Kidney (tissue), 14 donors: ENCODE data around the gene CCDC32. TPM values are rescaled to one million over a fixed set of nuclear protein-coding genes. Genes with fewer than 3 reads are reported as not detected.

Experiments used
- DNase-seq, 5 donors: peaks; one replicate each; pipeline ENCODE4 v3.0.0-alpha.2; 2013 to 2020
- FAIRE-seq: peaks from 2 replicates; lab custom pipeline; 2012; peaks lifted over from hg19 to GRCh38; lab: Jason Lieb, UNC
- H3K27ac ChIP-seq, 2 donors: one replicate each; pipeline ENCODE4 v1.7.0; 2013; ENCODE audit warnings: low read depth in 2 of 2, low read length in 2 of 2, inconsistent platforms in 1 of 2
- H3K27me3 ChIP-seq: one replicate; pipeline ENCODE4 v1.7.1; 2013; ENCODE audit warnings: low read length, inconsistent platforms; ENCODE audit not compliant: control insufficient read depth, insufficient read depth
- H3K36me3 ChIP-seq, 3 donors: one replicate each; pipeline versions ENCODE4 v1.7.0 to v1.7.1; 2013; ENCODE audit warnings: low read length in 3 of 3, control low read depth in 1 of 3, inconsistent platforms in 1 of 3; ENCODE audit not compliant: insufficient read depth in 3 of 3, control insufficient read depth in 2 of 3
- H3K4me1 ChIP-seq, 3 donors: one replicate each; pipeline versions ENCODE4 v1.7.0 to v1.7.1; 2013; ENCODE audit warnings: low read length in 3 of 3, inconsistent platforms in 1 of 3, low read depth in 1 of 3; ENCODE audit not compliant: control insufficient read depth in 2 of 3, insufficient read depth in 2 of 3
- H3K4me3 ChIP-seq, 3 donors: one replicate each; pipeline versions ENCODE4 v1.7.0 to v1.8.1; 2013; ENCODE audit warnings: low read length in 3 of 3, control low read depth in 1 of 3, inconsistent platforms in 1 of 3
- H3K9ac ChIP-seq, 3 donors: one replicate each; pipeline versions ENCODE4 v1.7.0 to v1.7.1; 2013; ENCODE audit warnings: low read length in 3 of 3, control low read depth in 1 of 3, inconsistent platforms in 1 of 3
- H3K9me3 ChIP-seq, 3 donors: one replicate each; pipeline versions ENCODE4 v1.7.0 to v1.7.1; 2013; ENCODE audit warnings: low read length in 3 of 3, control low read depth in 1 of 3, inconsistent platforms in 1 of 3; ENCODE audit not compliant: control insufficient read depth in 2 of 3, insufficient read depth in 1 of 3
- intact Hi-C: fragments of 100-400 bp; cut with DNase I; formaldehyde crosslinking; loops from one replicate; pipeline ENCODE4 v1.11.1; 2022
- polyA plus RNA-seq: library from polyadenylated mRNA; stranded (reverse); fragments of 350-450 nt; fragmentation: Illumina TruSeq; extraction: RNeasy Lipid Tissue Mini Kit (QIAGEN cat#74804); gene quantifications from one replicate; pipeline ENCODE4 v1.2.3, GENCODE V29; 2014; ENCODE audit warnings: low read depth, low replicate concordance; ENCODE audit not compliant: insufficient read depth
- total RNA-seq: library from RNA; stranded (reverse); fragmentation: NEBNext Ultra II Directional; extraction: Animal tissue kit (Norgen Biotek cat#: 25700); gene quantifications from one replicate; pipeline ENCODE4 v1.2.1, GENCODE V29; 2021
- TF ChIP-seq, protein P1 (sequence below): IDR thresholded peaks from 3 replicates; pipeline ENCODE4 v1.5.1; 2012; ENCODE audit warnings: mild to moderate bottlenecking, moderate library complexity, borderline replicate concordance; ENCODE audit not compliant: insufficient read depth; ENCODE audit errors: extremely low read depth
- donor health status: control.
- donor health status: control.
- donor health status: control.
- donor health status: control.
- donor health status: control.
- donor health status: DM: yes; HTN: yes; CAD: no.
- donor health status: Normal renal cell carcinoma (clear cell type).

CCDC32 gene
- total and polyA plus RNA-seq, 2 donors from 2014 or later = 34.4 to 35.9 TPM

DNA sequence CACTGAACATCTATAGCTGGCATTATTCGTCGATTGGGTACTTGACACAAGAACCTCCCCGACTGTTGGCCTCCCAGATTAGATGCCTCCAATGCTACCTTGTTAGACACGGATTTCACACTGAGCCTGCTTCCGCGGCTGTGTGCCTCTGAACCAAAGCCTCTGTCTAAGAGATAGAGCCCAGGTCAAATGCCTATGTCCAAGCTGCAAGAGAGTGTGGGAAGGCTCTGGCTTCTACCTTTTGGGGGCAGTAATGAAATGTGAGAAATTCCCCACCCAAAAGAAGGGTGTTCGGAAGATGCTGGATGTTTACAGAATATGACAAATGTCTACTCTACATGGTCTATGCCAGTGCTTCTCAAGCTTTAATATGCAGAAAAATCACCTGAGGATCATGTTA, 2.3 kb upstream of the CCDC32 start:
- no peak for DNase-seq
- H3K9ac ChIP-seq = no peak overlapping the region
- H3K27me3 ChIP-seq = no peaks in the 10 kb centered on the region
- no peak overlapping the region for H3K27ac ChIP-seq
- no peak for FAIRE-seq
- H3K9me3 ChIP-seq = no peaks in the 10 kb centered on the region
- peaks cover 0 to 6% (median 0%) of the 10 kb centered on the region in 3 donors for H3K36me3 ChIP-seq
- peaks cover 6 to 16% (median 13%) of the 10 kb centered on the region in 3 donors for H3K4me1 ChIP-seq
- intact Hi-C loops = no loop called here
- TF ChIP-seq, protein P1, sequence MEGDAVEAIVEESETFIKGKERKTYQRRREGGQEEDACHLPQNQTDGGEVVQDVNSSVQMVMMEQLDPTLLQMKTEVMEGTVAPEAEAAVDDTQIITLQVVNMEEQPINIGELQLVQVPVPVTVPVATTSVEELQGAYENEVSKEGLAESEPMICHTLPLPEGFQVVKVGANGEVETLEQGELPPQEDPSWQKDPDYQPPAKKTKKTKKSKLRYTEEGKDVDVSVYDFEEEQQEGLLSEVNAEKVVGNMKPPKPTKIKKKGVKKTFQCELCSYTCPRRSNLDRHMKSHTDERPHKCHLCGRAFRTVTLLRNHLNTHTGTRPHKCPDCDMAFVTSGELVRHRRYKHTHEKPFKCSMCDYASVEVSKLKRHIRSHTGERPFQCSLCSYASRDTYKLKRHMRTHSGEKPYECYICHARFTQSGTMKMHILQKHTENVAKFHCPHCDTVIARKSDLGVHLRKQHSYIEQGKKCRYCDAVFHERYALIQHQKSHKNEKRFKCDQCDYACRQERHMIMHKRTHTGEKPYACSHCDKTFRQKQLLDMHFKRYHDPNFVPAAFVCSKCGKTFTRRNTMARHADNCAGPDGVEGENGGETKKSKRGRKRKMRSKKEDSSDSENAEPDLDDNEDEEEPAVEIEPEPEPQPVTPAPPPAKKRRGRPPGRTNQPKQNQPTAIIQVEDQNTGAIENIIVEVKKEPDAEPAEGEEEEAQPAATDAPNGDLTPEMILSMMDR = no peak
- no peak overlapping the region for H3K4me3 ChIP-seq

DNA sequence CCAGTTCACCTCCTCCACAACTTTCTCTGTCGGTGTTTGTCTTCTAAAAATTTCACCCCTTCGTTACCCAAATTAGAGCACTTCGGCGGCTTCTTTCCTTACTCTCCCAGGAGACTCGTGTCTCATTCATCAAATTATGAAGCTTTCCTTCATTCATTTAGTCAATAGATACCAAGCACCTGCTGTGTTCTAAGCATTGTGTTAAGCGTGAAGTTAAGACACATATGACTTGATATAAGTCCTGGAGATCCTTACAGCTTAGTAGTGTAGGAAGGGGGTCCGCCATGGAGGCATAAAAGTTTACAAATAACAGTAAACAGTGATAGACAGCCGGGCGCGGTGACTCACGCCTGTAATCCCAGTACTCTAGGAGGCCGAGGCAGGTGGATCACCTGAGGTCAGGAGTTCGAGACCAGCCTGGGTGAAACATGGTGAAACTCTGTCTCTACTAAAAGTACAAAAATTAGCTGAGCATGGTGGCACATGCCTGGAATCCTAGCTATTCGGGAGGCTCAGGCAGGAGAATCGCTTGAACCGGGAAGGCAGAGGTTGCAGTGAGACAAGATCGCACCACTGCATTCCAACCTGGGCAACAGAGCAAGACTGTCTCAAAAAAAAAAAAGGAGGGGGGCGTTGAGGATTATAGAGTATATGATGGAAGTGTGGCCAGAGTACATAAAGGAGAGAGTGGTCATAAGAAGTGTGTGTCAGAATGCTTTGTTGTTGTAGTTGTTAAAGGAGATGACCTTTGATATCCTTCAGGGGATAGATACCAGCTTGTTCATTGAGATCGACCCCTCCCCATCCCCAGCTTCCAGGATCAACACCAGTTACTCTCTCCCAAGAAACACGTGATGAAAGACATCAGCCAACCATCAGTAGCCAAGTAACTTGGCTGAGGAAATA, 744 bp upstream of the CCDC32 start:
- intact Hi-C loops = no loop called here
- no peaks in the 10 kb centered on the region for H3K27me3 ChIP-seq
- DNase-seq (peak in 1 of 5 donors; percentile 64), FAIRE-seq (no peak)
- TF ChIP-seq, protein P1 = no peak
- peak overlapping the region; percentile 85 to 91 (median 86) for H3K4me3 ChIP-seq
- no peaks in the 10 kb centered on the region for H3K36me3 ChIP-seq
- no peak overlapping the region for H3K27ac ChIP-seq
- peaks cover 6 to 15% (median 12%) of the 10 kb centered on the region in 3 donors for H3K4me1 ChIP-seq
- peak overlapping the region; percentile 20 to 61 (median 21) for H3K9ac ChIP-seq
- no peaks in the 10 kb centered on the region for H3K9me3 ChIP-seq

DNA sequence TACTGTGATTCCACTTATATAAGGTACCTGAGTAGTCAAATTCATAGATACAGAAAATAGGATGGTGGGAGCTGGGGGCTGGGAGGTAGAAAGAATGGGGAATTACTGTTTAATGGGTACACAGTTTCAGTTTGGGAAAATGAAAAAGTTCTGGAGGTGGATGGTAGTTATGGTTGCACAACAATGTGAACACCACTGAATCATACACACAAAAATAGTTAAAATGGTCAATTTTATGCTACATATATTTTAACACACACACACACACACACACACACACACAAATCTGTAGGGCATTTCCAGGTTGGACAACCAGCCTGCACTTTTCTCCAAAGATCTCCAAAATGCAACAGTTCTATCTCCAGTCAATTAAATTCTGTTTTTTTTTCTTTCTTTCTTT, 1.4 kb downstream of the CCDC32 start:
- DNase-seq = no peak
- no peak overlapping the region for H3K9ac ChIP-seq
- H3K36me3 ChIP-seq = no peaks in the 10 kb centered on the region
- H3K27ac ChIP-seq = no peak overlapping the region
- H3K27me3 ChIP-seq = no peaks in the 10 kb centered on the region
- TF ChIP-seq, protein P1 = no peak
- H3K4me3 ChIP-seq = no peak overlapping the region
- intact Hi-C loops = no loop called here
- FAIRE-seq = no peak
- H3K4me1 ChIP-seq = peaks cover 2 to 7% (median 4%) of the 10 kb centered on the region in 3 donors
- no peaks in the 10 kb centered on the region for H3K9me3 ChIP-seq
